GM12873 (cell line): Measurements from ENCODE around the gene KIF9.

ENCODE experiments used
- CTCF ChIP-seq: IDR thresholded peaks from 2 replicates; pipeline ENCODE4 v1.5.1; 2012; ENCODE audit warnings: low read depth, mild to moderate bottlenecking, moderate library complexity, low read length, control low read depth; ENCODE audit not compliant: insufficient read depth; ENCODE audit errors: missing control alignments

The KIF9 gene

GRCh38 chr3:47313341-47314055 is 30.9 kb upstream of the KIF9 start:
- no peak for TF ChIP-seq CTCF

- TF ChIP-seq CTCF, result no peak
Measured at GRCh38 chr3:47310391-47310790, 27.8 kb upstream of the KIF9 start.

- TF ChIP-seq CTCF, result no peak
Measured at GRCh38 chr3:47306022-47306421, 23.4 kb upstream of the KIF9 start.

- TF ChIP-seq CTCF, result no peak
Measured at GRCh38 chr3:47301456-47301855, 18.9 kb upstream of the KIF9 start.

GRCh38 chr3:47299381-47300318 is 17.1 kb upstream of the KIF9 start:
- TF ChIP-seq CTCF, result no peak

- no peak for TF ChIP-seq CTCF
Measured at GRCh38 chr3:47298439-47298838, 15.8 kb upstream of the KIF9 start.

- TF ChIP-seq CTCF, result no peak
Measured at GRCh38 chr3:47296562-47297302, 14.1 kb upstream of the KIF9 start.
